Activated naive CD4-positive, alpha-beta T cell treated with anti-CD3 and anti-CD28 coated beads, Interleukin-2, amount 50 U/mL, for 72 hours (primary cell): ENCODE results near the gene TEAD2. TPM values are rescaled to one million over a fixed set of nuclear protein-coding genes. Genes with fewer than 3 reads are reported as not detected.

Experiments used
- ATAC-seq, 2 donors: fragments of 150-1000 bp; cut with Tn5 transposase; 2 replicates each; pipeline ENCODE4 v1.10.0; 2021; ENCODE audit warnings: mild to moderate bottlenecking in 2 of 2, moderate library complexity in 2 of 2
- DNase-seq, 2 donors: peaks; one replicate each; pipeline ENCODE4 v3.0.0; 2021 to 2022; ENCODE audit warnings: low spot score in 2 of 2
- H3K27ac Mint-ChIP-seq, 2 donors: one replicate each; pipeline ENCODE4 v1.8.0; 2022; ENCODE audit warnings: mild to moderate bottlenecking in 2 of 2, mixed read lengths in 2 of 2
- H3K36me3 Mint-ChIP-seq, 2 donors: one replicate each; pipeline ENCODE4 v1.8.0; 2022; ENCODE audit warnings: mixed read lengths in 2 of 2
- H3K9me3 Mint-ChIP-seq, 2 donors: one replicate each; pipeline ENCODE4 v1.8.0; 2022; ENCODE audit warnings: mixed read lengths in 2 of 2
- total RNA-seq, 2 donors: library from RNA; stranded (reverse); gene quantifications; one replicate each; pipeline ENCODE4 v1.2.3, GENCODE V29; 2022

Gene TEAD2
- total RNA-seq, 2 donors from 2014 or later = 0.32 TPM; not detected in 1

DNA sequence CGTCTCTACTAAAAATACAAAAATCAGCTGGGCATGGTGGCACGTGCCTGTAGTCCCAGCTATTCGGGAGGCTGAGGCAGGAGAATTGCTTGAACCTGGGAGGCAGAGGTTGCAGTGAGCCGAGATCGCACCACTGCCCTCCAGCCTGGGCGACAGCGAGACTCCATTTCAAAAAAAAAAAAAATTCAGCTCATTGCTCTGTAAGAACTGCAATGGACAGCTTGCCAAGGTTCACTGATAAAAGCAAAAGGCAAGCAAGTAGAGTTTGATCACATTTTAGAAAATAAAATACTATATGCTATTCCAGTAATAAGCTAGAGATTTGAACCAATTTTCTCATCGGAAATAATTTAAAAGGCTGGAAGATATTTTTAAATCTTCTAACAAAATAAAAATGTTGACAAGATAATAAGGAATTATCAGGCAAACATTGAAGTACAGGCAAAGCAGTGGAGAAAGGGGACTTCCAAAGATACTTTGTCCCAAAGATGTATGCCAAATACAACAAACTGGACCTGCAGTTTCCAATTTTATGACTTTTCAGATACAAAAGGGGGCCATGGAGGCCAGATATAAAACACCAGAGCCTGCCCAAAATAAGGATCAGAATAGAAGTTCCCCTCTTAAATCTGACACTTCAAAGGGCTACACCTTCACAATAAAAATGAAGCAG is 66.9 kb downstream of the TEAD2 start:
- ATAC-seq (no peak), DNase-seq (no peak)
- H3K27ac Mint-ChIP-seq = no peak overlapping the region

DNA sequence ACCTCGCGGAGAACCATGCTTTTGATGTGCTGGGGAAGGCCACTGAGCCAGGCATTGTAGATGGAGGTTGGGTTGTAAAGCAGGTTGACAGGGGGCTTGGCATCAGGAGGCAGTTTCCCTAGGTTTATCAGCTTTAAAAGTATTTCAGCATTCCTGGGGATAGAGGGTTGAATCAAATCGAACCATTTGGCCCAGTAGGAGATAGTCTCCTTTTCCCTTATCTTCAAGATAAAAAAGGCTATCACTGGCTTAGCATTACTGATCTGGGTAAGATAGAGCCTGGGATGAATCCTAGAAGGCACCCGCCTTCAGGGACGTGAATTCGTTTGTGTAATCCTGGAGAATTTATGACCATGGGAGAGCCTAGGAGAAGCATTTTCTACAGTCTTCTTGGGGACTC is 67.8 kb downstream of the TEAD2 start:
- ATAC-seq (no peak), DNase-seq (no peak)
- no peaks in the 10 kb centered on the region for H3K9me3 Mint-ChIP-seq
- H3K27ac Mint-ChIP-seq = no peak overlapping the region
- no peaks in the 10 kb centered on the region for H3K36me3 Mint-ChIP-seq

More for the DNA sequence above, 66.9 kb downstream of the TEAD2 start:
- Mint-ChIP-seq H3K9me3 (no peaks in the 10 kb centered on the region), H3K36me3 (no peaks in the 10 kb centered on the region)

Other genes with a start within 250 kb of the TEAD2 start
- gene LIN7B, start 248.0 kb downstream of the TEAD2 start, total RNA-seq = 10 to 100 TPM in 1 of 2 donors, 1 to 10 TPM in 1; 1.9 to 12.4 TPM
- gene C19orf73, start 243.3 kb downstream of the TEAD2 start, total RNA-seq = 1 to 10 TPM; 1.1 TPM
- gene PPFIA3, start 242.9 kb downstream of the TEAD2 start, total RNA-seq = 10 to 100 TPM; 10.3 to 11.3 TPM
- not detected for gene HRC, start 207.0 kb downstream of the TEAD2 start, total RNA-seq
- under 1 TPM; 0.23 to 0.58 TPM for gene TRPM4, start 204.6 kb downstream of the TEAD2 start, total RNA-seq
- gene SLC6A16, start 37.2 kb downstream of the TEAD2 start, total RNA-seq = 1 to 10 TPM; 1.0 to 2.3 TPM
- 100 to 1,000 TPM; 166 to 194 TPM for gene CD37, start 27.0 kb downstream of the TEAD2 start, total RNA-seq
- not detected for gene DKKL1, start 1.5 kb upstream of the TEAD2 start, total RNA-seq
- 1 to 10 TPM in 1 of 2 donors, under 1 TPM in 1; 0.95 to 1.7 TPM for gene KASH5, start 25.8 kb upstream of the TEAD2 start, total RNA-seq
- gene PTH2, start 61.0 kb upstream of the TEAD2 start, total RNA-seq = not detected
- not detected for gene GFY, start 63.0 kb upstream of the TEAD2 start, total RNA-seq
- gene SLC17A7, start 79.1 kb upstream of the TEAD2 start, total RNA-seq = under 1 TPM; 0.20 to 0.33 TPM
- gene PIH1D1, start 89.4 kb upstream of the TEAD2 start, total RNA-seq = 100 to 1,000 TPM in 1 of 2 donors, 10 to 100 TPM in 1; 92.9 to 184 TPM
- 10 to 100 TPM; 22.6 to 34.0 TPM for gene ALDH16A1, start 90.8 kb upstream of the TEAD2 start, total RNA-seq
- gene FLT3LG, start 111.8 kb upstream of the TEAD2 start, total RNA-seq = 10 to 100 TPM; 49.1 to 64.4 TPM
- 1,000 to 10,000 TPM; 4,147 to 5,288 TPM for gene RPL13A, start 125.2 kb upstream of the TEAD2 start, total RNA-seq
- gene RPS11, start 134.0 kb upstream of the TEAD2 start, total RNA-seq = 1,000 to 10,000 TPM; 2,570 to 2,967 TPM
- gene FCGRT, start 150.2 kb upstream of the TEAD2 start, total RNA-seq = 10 to 100 TPM; 17.5 to 18.1 TPM
- 10 to 100 TPM in 1 of 2 donors, 1 to 10 TPM in 1; 5.4 to 13.0 TPM for gene RCN3, start 165.6 kb upstream of the TEAD2 start, total RNA-seq
- gene NOSIP, start 218.1 kb upstream of the TEAD2 start, total RNA-seq = 10 to 100 TPM; 90.7 to 96.1 TPM
- gene PRRG2, start 218.9 kb upstream of the TEAD2 start, total RNA-seq = 10 to 100 TPM in 1 of 2 donors, 1 to 10 TPM in 1; 2.3 to 10.8 TPM
- 10 to 100 TPM; 28.9 to 32.9 TPM for gene PRR12, start 228.8 kb upstream of the TEAD2 start, total RNA-seq